Naive thymus-derived CD8-positive, alpha-beta T cell (primary cell): ENCODE results near the gene C1QL3. TPM values are rescaled to one million over a fixed set of nuclear protein-coding genes. Genes with fewer than 3 reads are reported as not detected.

Experiments
- ATAC-seq, 2 donors: fragments of 150-1000 bp; cut with Tn5 transposase in 1 of 2; sonication (Bioruptor Pico), chemical (Tn5 transposase) in 1 of 2; 1 replicate in 1 of 2; 2 replicates in 1 of 2; pipeline ENCODE4 v1.10.0; 2021; ENCODE audit warnings: mild to moderate bottlenecking in 2 of 2, moderate library complexity in 2 of 2
- POLR2A ChIA-PET: fragments of 350-600 bp; sonication (Branson Sonifier 250); formaldehyde crosslinking; loops from one replicate; lab custom pipeline; 2021; ENCODE audit warnings: antibody characterized with exemption; lab: Charles Lee
- DNase-seq, 10 donors: peaks; one replicate each; pipeline versions ENCODE4 v3.0.0 to v3.0.0-alpha.2; 2020 to 2022
- H3K27ac Mint-ChIP-seq, 10 donors: one replicate each; pipeline ENCODE4 v1.8.0; 2020 to 2022; ENCODE audit warnings: mild to moderate bottlenecking in 10 of 10, mixed read lengths in 10 of 10, moderate library complexity in 4 of 10, inconsistent platforms in 1 of 10
- H3K27me3 Mint-ChIP-seq, 5 donors: one replicate each; pipeline ENCODE4 v1.8.0; 2021 to 2022; ENCODE audit warnings: mixed read lengths in 5 of 5
- H3K36me3 Mint-ChIP-seq, 3 donors: one replicate each; pipeline ENCODE4 v1.8.0; 2020 to 2022; ENCODE audit warnings: mixed read lengths in 3 of 3, mild to moderate bottlenecking in 2 of 3, inconsistent platforms in 1 of 3
- H3K4me1 Mint-ChIP-seq, 4 donors: one replicate each; pipeline ENCODE4 v1.8.0; 2021 to 2022; ENCODE audit warnings: mixed read lengths in 4 of 4
- H3K4me3 Mint-ChIP-seq, 10 donors: one replicate each; pipeline ENCODE4 v1.8.0; 2020 to 2022; ENCODE audit warnings: mild to moderate bottlenecking in 10 of 10, mixed read lengths in 10 of 10, moderate library complexity in 6 of 10, inconsistent platforms in 1 of 10
- H3K9me3 Mint-ChIP-seq, 9 donors: one replicate each; pipeline ENCODE4 v1.8.0; 2020 to 2022; ENCODE audit warnings: mixed read lengths in 9 of 9, mild to moderate bottlenecking in 3 of 9, inconsistent platforms in 1 of 9, moderate library complexity in 1 of 9
- polyA plus RNA-seq, 3 donors: library from polyadenylated mRNA; unstranded; fragments of 300-500 nt; fragmentation: Illumina TruSeq; gene quantifications; one replicate each; pipeline ENCODE4 v1.2.3, GENCODE V29; 2021
- total RNA-seq, 8 experiments: library from RNA in 2 of 8; stranded (reverse) in 2 of 8; gene quantifications; one replicate each; pipeline ENCODE4 v1.2.3 and lab custom pipeline; 2021 to 2026

The C1QL3 gene
- total and polyA plus RNA-seq, 5 experiments from 2014 or later = 0.28 to 0.36 TPM; not detected in 3

GRCh38 chr10:16527452-16527851, 5.8 kb upstream of the C1QL3 start:
- ATAC-seq (no peak), DNase-seq (no peak)
- H3K4me1 Mint-ChIP-seq = peaks cover 0 to 1% (median 0%) of the 10 kb centered on the region in 4 donors
- peaks cover 2 to 5% (median 3%) of the 10 kb centered on the region in 3 donors for H3K36me3 Mint-ChIP-seq
- POLR2A ChIA-PET = no interaction called here
- no peak overlapping the region for H3K4me3 Mint-ChIP-seq
- peaks cover 0 to 3% (median 0%) of the 10 kb centered on the region in 9 donors for H3K9me3 Mint-ChIP-seq
- H3K27me3 Mint-ChIP-seq = peaks cover 15 to 47% (median 39%) of the 10 kb centered on the region in 5 donors
- no peak overlapping the region for H3K27ac Mint-ChIP-seq

- DNase-seq (peak in 1 of 10 donors; percentile 16), ATAC-seq (peak; percentile 29 to 49)
- Mint-ChIP-seq H3K27ac (no peak overlapping the region), H3K27me3 (peaks cover 28 to 45% (median 40%) of the 10 kb centered on the region in 5 donors), H3K4me1 (peaks cover 5 to 18% (median 11%) of the 10 kb centered on the region in 4 donors), H3K4me3 (peak overlapping the region in 5 of 10 donors; percentile 19 to 88 (median 34)), H3K9me3 (peaks cover 0 to 4% (median 0%) of the 10 kb centered on the region in 9 donors), H3K36me3 (peaks cover 2 to 7% (median 6%) of the 10 kb centered on the region in 3 donors)
- POLR2A ChIA-PET = interaction anchor here (0.6 kb wide), 1 partner anchor 12 kb away, joined by 5 read pairs; no protein-coding TSS in a partner anchor
Observed at GRCh38 chr10:16520900-16521299, 779 bp downstream of the C1QL3 start.

- peak; percentile 25 to 33 for ATAC-seq
- no peak overlapping the region for H3K27ac Mint-ChIP-seq
- peak overlapping the region; percentile 73 to 89 (median 83) for H3K4me3 Mint-ChIP-seq
Observed at GRCh38 chr10:16519908-16520861, 1.5 kb downstream of the C1QL3 start.

GRCh38 chr10:16519250-16519907, 2.3 kb downstream of the C1QL3 start:
- POLR2A ChIA-PET = no interaction called here
- H3K4me3 Mint-ChIP-seq = peak overlapping the region; percentile 73 to 89 (median 83)
- H3K36me3 Mint-ChIP-seq = peaks cover 0 to 14% (median 6%) of the 10 kb centered on the region in 3 donors
- peaks cover 5 to 18% (median 11%) of the 10 kb centered on the region in 4 donors for H3K4me1 Mint-ChIP-seq
- H3K27me3 Mint-ChIP-seq = peaks cover 22 to 41% (median 35%) of the 10 kb centered on the region in 5 donors
- H3K9me3 Mint-ChIP-seq = peaks cover 0 to 2% (median 0%) of the 10 kb centered on the region in 9 donors
- H3K27ac Mint-ChIP-seq = no peak overlapping the region
- no peak for DNase-seq
- ATAC-seq = no peak

More at GRCh38 chr10:16519908-16520861, 1.5 kb downstream of the C1QL3 start:
- H3K4me1 Mint-ChIP-seq = peaks cover 5 to 18% (median 11%) of the 10 kb centered on the region in 4 donors
- peaks cover 0 to 7% (median 6%) of the 10 kb centered on the region in 3 donors for H3K36me3 Mint-ChIP-seq
- peaks cover 25 to 41% (median 38%) of the 10 kb centered on the region in 5 donors for H3K27me3 Mint-ChIP-seq
- POLR2A ChIA-PET = no interaction called here
- no peak for DNase-seq
- peaks cover 0 to 2% (median 0%) of the 10 kb centered on the region in 9 donors for H3K9me3 Mint-ChIP-seq

- peak overlapping the region in 6 of 10 donors; percentile 26 to 88 (median 76) for H3K4me3 Mint-ChIP-seq
- ATAC-seq = no peak
Observed at GRCh38 chr10:16518822-16519221, 2.9 kb downstream of the C1QL3 start.

GRCh38 chr10:16510843-16511242, 10.8 kb downstream of the C1QL3 start:
- DNase-seq = no peak
- H3K27me3 Mint-ChIP-seq = no peaks in the 10 kb centered on the region
- H3K9me3 Mint-ChIP-seq = no peaks in the 10 kb centered on the region
- no peak overlapping the region for H3K4me3 Mint-ChIP-seq
- ATAC-seq = no peak
- peaks cover 11 to 48% (median 20%) of the 10 kb centered on the region in 3 donors for H3K36me3 Mint-ChIP-seq
- peaks cover 0 to 3% (median 0%) of the 10 kb centered on the region in 4 donors for H3K4me1 Mint-ChIP-seq
- POLR2A ChIA-PET = no interaction called here
- H3K27ac Mint-ChIP-seq = no peak overlapping the region

More at GRCh38 chr10:16518822-16519221, 2.9 kb downstream of the C1QL3 start:
- Mint-ChIP-seq H3K4me1 (peaks cover 5 to 18% (median 11%) of the 10 kb centered on the region in 4 donors), H3K27me3 (peaks cover 19 to 36% (median 29%) of the 10 kb centered on the region in 5 donors), H3K9me3 (peaks cover 0 to 2% (median 0%) of the 10 kb centered on the region in 9 donors), H3K36me3 (peaks cover 2 to 17% (median 6%) of the 10 kb centered on the region in 3 donors), H3K27ac (no peak overlapping the region)
- POLR2A ChIA-PET = no interaction called here
- no peak for DNase-seq

- H3K4me1 Mint-ChIP-seq = peaks cover 0 to 3% (median 0%) of the 10 kb centered on the region in 4 donors
- H3K36me3 Mint-ChIP-seq = peaks cover 11 to 48% (median 20%) of the 10 kb centered on the region in 3 donors
- no peak overlapping the region for H3K4me3 Mint-ChIP-seq
- H3K27me3 Mint-ChIP-seq = no peaks in the 10 kb centered on the region
- no peak overlapping the region for H3K27ac Mint-ChIP-seq
- no peaks in the 10 kb centered on the region for H3K9me3 Mint-ChIP-seq
- DNase-seq (no peak), ATAC-seq (no peak)
- POLR2A ChIA-PET = no interaction called here
Observed at GRCh38 chr10:16509996-16510395, 11.7 kb downstream of the C1QL3 start.

- Mint-ChIP-seq H3K9me3 (no peaks in the 10 kb centered on the region), H3K4me3 (no peak overlapping the region), H3K36me3 (peaks cover 11 to 27% (median 23%) of the 10 kb centered on the region in 3 donors), H3K4me1 (peaks cover 0 to 6% (median under 1%) of the 10 kb centered on the region in 4 donors), H3K27me3 (no peaks in the 10 kb centered on the region), H3K27ac (no peak overlapping the region)
- POLR2A ChIA-PET = no interaction called here
- DNase-seq = no peak
- ATAC-seq = no peak
Observed at GRCh38 chr10:16505161-16505560, 16.5 kb downstream of the C1QL3 start.

GRCh38 chr10:16497911-16498310, 23.8 kb downstream of the C1QL3 start:
- Mint-ChIP-seq H3K9me3 (no peaks in the 10 kb centered on the region), H3K27ac (no peak overlapping the region), H3K4me1 (peaks cover 0 to 1% (median 0%) of the 10 kb centered on the region in 4 donors), H3K36me3 (peaks cover 4 to 52% (median 45%) of the 10 kb centered on the region in 3 donors), H3K27me3 (no peaks in the 10 kb centered on the region), H3K4me3 (no peak overlapping the region)
- ATAC-seq (no peak), DNase-seq (no peak)
- POLR2A ChIA-PET = no interaction called here

GRCh38 chr10:16493884-16494536, 27.7 kb downstream of the C1QL3 start:
- POLR2A ChIA-PET = no interaction called here
- no peaks in the 10 kb centered on the region for H3K9me3 Mint-ChIP-seq
- peaks cover 0 to 3% (median under 1%) of the 10 kb centered on the region in 4 donors for H3K4me1 Mint-ChIP-seq
- H3K27ac Mint-ChIP-seq = no peak overlapping the region
- H3K4me3 Mint-ChIP-seq = no peak overlapping the region
- H3K36me3 Mint-ChIP-seq = peaks cover 9 to 71% (median 42%) of the 10 kb centered on the region in 3 donors
- no peaks in the 10 kb centered on the region for H3K27me3 Mint-ChIP-seq
- no peak for DNase-seq
- no peak for ATAC-seq

GRCh38 chr10:16491933-16492332, 29.7 kb downstream of the C1QL3 start:
- no peak overlapping the region for H3K4me3 Mint-ChIP-seq
- peaks cover 8 to 66% (median 47%) of the 10 kb centered on the region in 3 donors for H3K36me3 Mint-ChIP-seq
- no peaks in the 10 kb centered on the region for H3K9me3 Mint-ChIP-seq
- POLR2A ChIA-PET = no interaction called here
- no peak overlapping the region for H3K27ac Mint-ChIP-seq
- no peak for DNase-seq
- ATAC-seq = no peak
- peaks cover 0 to 6% (median under 1%) of the 10 kb centered on the region in 4 donors for H3K4me1 Mint-ChIP-seq
- H3K27me3 Mint-ChIP-seq = no peaks in the 10 kb centered on the region

- Mint-ChIP-seq H3K4me3 (no peak overlapping the region), H3K36me3 (peaks cover 8 to 68% (median 55%) of the 10 kb centered on the region in 3 donors), H3K4me1 (peaks cover 0 to 6% (median 1%) of the 10 kb centered on the region in 4 donors), H3K9me3 (no peaks in the 10 kb centered on the region), H3K27me3 (no peaks in the 10 kb centered on the region), H3K27ac (no peak overlapping the region)
- ATAC-seq (no peak), DNase-seq (no peak)
- POLR2A ChIA-PET = no interaction called here
Observed at GRCh38 chr10:16490511-16490910, 31.2 kb downstream of the C1QL3 start.
